ENCODE measurements around the gene LSM4.

The LSM4 gene

DNA sequence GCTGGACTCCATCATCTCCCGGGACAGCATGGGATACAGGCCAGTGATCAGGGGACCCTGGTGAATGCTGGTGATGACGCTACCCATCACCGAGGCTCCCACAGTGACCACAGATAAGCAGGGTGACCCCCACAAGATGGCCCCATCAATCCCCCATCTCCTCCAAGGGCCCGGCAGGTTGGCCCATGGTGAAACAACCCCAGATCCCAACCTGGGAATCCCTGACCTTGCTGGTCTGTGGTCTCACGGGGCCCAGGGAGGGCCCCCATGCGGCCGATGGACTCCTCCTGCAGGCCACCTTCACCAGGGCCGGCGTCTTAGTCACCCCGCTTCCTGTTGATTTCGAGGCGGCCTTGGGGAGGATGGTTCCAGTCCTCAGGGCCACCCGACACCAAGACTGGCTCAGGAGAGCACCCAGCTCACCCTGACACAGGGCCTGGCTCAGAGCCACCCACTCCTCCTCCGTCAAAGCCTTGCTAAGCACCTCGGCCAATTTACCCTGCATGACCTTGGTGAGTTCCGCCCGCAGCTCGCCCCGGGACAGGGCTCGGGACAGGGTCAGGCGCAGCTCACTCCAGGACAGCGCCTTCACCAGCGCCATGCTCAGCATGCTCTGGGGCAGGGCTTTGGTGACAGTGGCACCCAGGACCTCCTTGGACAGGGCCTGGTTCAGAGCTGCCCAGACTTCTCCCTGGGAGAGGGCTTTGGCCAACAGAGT is 58.6 kb downstream of the LSM4 start:
- H4K20me1 ChIP-seq (ENCODE audit: control insufficient read depth, insufficient read depth, low read depth, low read length), result no peaks in the 10 kb centered on the region
- no peaks in the 10 kb centered on the region for H3K9me3 ChIP-seq (ENCODE audit: control insufficient read depth, insufficient read depth, low read length)
- H3K27me3 ChIP-seq (ENCODE audit: control insufficient read depth, low read length), result no peaks in the 10 kb centered on the region
- no peaks in the 10 kb centered on the region for H3K9me2 ChIP-seq (replicated peaks; ENCODE audit: control insufficient read depth, low read length)
- no peaks in the 10 kb centered on the region for H3K79me2 ChIP-seq (ENCODE audit: control insufficient read depth, low read length)
- no peak overlapping the region for H3K27ac ChIP-seq (ENCODE audit: low read depth, low read length)
- no peak for TF ChIP-seq EZH2phosphoT487 (IDR thresholded peaks at IDR 0.05; ENCODE audit: borderline replicate concordance, low read length)
- TF ChIP-seq, protein P1, sequence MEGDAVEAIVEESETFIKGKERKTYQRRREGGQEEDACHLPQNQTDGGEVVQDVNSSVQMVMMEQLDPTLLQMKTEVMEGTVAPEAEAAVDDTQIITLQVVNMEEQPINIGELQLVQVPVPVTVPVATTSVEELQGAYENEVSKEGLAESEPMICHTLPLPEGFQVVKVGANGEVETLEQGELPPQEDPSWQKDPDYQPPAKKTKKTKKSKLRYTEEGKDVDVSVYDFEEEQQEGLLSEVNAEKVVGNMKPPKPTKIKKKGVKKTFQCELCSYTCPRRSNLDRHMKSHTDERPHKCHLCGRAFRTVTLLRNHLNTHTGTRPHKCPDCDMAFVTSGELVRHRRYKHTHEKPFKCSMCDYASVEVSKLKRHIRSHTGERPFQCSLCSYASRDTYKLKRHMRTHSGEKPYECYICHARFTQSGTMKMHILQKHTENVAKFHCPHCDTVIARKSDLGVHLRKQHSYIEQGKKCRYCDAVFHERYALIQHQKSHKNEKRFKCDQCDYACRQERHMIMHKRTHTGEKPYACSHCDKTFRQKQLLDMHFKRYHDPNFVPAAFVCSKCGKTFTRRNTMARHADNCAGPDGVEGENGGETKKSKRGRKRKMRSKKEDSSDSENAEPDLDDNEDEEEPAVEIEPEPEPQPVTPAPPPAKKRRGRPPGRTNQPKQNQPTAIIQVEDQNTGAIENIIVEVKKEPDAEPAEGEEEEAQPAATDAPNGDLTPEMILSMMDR (IDR thresholded peaks at IDR 0.05; ENCODE audit: low read depth, low read length, poor library complexity, severe bottlenecking), result no peak
- H3K4me2 ChIP-seq (ENCODE audit: low read length), result no peak overlapping the region
- H3K4me1 ChIP-seq (ENCODE audit: control insufficient read depth, low read length), result peaks cover 8% of the 10 kb centered on the region
- H3K36me3 ChIP-seq (ENCODE audit: control insufficient read depth, low read length), result peaks cover 8% of the 10 kb centered on the region; the same call in 1 of the 2 replicates
- no peaks in the 10 kb centered on the region for H3F3A ChIP-seq (ENCODE audit: control insufficient read depth, insufficient read depth)
- no peak overlapping the region for H3K4me3 ChIP-seq (ENCODE audit: low read length)

- Histone ChIP-seq H3K4me1 (ENCODE audit: control insufficient read depth, low read length) (peaks cover 8% of the 10 kb centered on the region), H3K4me2 (ENCODE audit: low read length) (no peak overlapping the region), H4K20me1 (ENCODE audit: control insufficient read depth, insufficient read depth, low read depth, low read length) (no peaks in the 10 kb centered on the region), H3K36me3 (ENCODE audit: control insufficient read depth, low read length) (peaks cover 8% of the 10 kb centered on the region; the same call in 1 of the 2 replicates), H3K9me3 (ENCODE audit: control insufficient read depth, insufficient read depth, low read length) (no peaks in the 10 kb centered on the region), H3K79me2 (ENCODE audit: control insufficient read depth, low read length) (no peaks in the 10 kb centered on the region), H3K27me3 (ENCODE audit: control insufficient read depth, low read length) (no peaks in the 10 kb centered on the region), H3K9me2 (replicated peaks; ENCODE audit: control insufficient read depth, low read length) (no peaks in the 10 kb centered on the region), H3K4me3 (ENCODE audit: low read length) (no peak overlapping the region), H3K27ac (ENCODE audit: low read depth, low read length) (no peak overlapping the region), H3F3A (ENCODE audit: control insufficient read depth, insufficient read depth) (no peaks in the 10 kb centered on the region)
- no peak for TF ChIP-seq EZH2phosphoT487 (IDR thresholded peaks at IDR 0.05; ENCODE audit: borderline replicate concordance, low read length)
- TF ChIP-seq, protein P1 (IDR thresholded peaks at IDR 0.05; ENCODE audit: low read depth, low read length, poor library complexity, severe bottlenecking), result no peak
These were observed 59.3 kb downstream of the LSM4 start for GRCh38 chr19:18263324-18264136.

- no peaks in the 10 kb centered on the region for H3K79me2 ChIP-seq (ENCODE audit: control insufficient read depth, low read length)
- no peak overlapping the region for H3K4me3 ChIP-seq (ENCODE audit: low read length)
- H3F3A ChIP-seq (ENCODE audit: control insufficient read depth, insufficient read depth), result no peaks in the 10 kb centered on the region
- H3K27me3 ChIP-seq (ENCODE audit: control insufficient read depth, low read length), result no peaks in the 10 kb centered on the region
- H3K36me3 ChIP-seq (ENCODE audit: control insufficient read depth, low read length), result peaks cover 8% of the 10 kb centered on the region; the same call in 1 of the 2 replicates
- no peaks in the 10 kb centered on the region for H3K9me2 ChIP-seq (replicated peaks; ENCODE audit: control insufficient read depth, low read length)
- H4K20me1 ChIP-seq (ENCODE audit: control insufficient read depth, insufficient read depth, low read depth, low read length), result no peaks in the 10 kb centered on the region
- H3K9me3 ChIP-seq (ENCODE audit: control insufficient read depth, insufficient read depth, low read length), result no peaks in the 10 kb centered on the region
- peaks cover 8% of the 10 kb centered on the region for H3K4me1 ChIP-seq (ENCODE audit: control insufficient read depth, low read length)
- H3K4me2 ChIP-seq (ENCODE audit: low read length), result no peak overlapping the region
- no peak for TF ChIP-seq EZH2phosphoT487 (IDR thresholded peaks at IDR 0.05; ENCODE audit: borderline replicate concordance, low read length)
- TF ChIP-seq, protein P1 (IDR thresholded peaks at IDR 0.05; ENCODE audit: low read depth, low read length, poor library complexity, severe bottlenecking), result no peak
- H3K27ac ChIP-seq (ENCODE audit: low read depth, low read length), result no peak overlapping the region
These were observed 60.0 kb downstream of the LSM4 start for GRCh38 chr19:18262917-18263316.
